Measurements from ENCODE around the gene MPV17L.
"Not testable (repeated sequence)": the region's sequence is repeated elsewhere in the genome, so short reads cannot be mapped to it uniquely, and the experiment has no call there.

DNA sequence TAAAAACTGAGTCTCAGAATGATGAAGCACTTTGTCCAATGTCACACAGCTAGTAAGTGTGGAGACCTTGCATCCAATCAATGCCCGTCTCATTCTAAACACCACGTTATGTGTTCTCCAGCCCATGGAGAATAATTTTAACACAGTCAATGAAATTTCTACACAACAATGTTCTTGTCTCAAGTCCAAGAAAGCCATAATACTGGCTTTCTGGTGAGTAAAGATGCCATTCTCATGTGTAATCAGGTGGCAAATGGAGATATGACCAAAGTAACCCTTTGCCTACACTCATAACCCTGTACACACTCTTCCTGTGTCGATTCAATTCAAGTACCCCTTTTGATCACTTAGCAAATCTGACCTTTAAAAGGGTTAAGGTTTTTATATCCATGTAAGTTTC lies 12.7 kb upstream of the MPV17L start:
- TF ChIP-seq RARB (CRISPR knock-in tag; IDR thresholded peaks at IDR 0.05); ZNF565 (CRISPR knock-in tag; conservative IDR thresholded peaks at IDR 0.05; ENCODE audit: low read depth); TOX (CRISPR knock-in tag; IDR thresholded peaks at IDR 0.05; ENCODE audit: borderline replicate concordance); ISL1 (CRISPR knock-in tag; IDR thresholded peaks at IDR 0.05); ZC3H10 (CRISPR knock-in tag; IDR thresholded peaks at IDR 0.05); ZNF8 (CRISPR knock-in tag; IDR thresholded peaks at IDR 0.05); ZFP30 (CRISPR knock-in tag; IDR thresholded peaks at IDR 0.05); ESRRG (CRISPR knock-in tag; IDR thresholded peaks at IDR 0.05); TCF4 (CRISPR knock-in tag; IDR thresholded peaks at IDR 0.05; ENCODE audit: borderline replicate concordance): not testable (repeated sequence)
- TF ChIP-seq, protein P1, sequence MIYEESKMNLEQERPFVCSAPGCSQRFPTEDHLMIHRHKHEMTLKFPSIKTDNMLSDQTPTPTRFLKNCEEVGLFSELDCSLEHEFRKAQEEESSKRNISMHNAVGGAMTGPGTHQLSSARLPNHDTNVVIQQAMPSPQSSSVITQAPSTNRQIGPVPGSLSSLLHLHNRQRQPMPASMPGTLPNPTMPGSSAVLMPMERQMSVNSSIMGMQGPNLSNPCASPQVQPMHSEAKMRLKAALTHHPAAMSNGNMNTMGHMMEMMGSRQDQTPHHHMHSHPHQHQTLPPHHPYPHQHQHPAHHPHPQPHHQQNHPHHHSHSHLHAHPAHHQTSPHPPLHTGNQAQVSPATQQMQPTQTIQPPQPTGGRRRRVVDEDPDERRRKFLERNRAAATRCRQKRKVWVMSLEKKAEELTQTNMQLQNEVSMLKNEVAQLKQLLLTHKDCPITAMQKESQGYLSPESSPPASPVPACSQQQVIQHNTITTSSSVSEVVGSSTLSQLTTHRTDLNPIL (CRISPR knock-in tag; IDR thresholded peaks at IDR 0.05; ENCODE audit: low read depth) = not testable (repeated sequence)
- TF ChIP-seq, protein P2, sequence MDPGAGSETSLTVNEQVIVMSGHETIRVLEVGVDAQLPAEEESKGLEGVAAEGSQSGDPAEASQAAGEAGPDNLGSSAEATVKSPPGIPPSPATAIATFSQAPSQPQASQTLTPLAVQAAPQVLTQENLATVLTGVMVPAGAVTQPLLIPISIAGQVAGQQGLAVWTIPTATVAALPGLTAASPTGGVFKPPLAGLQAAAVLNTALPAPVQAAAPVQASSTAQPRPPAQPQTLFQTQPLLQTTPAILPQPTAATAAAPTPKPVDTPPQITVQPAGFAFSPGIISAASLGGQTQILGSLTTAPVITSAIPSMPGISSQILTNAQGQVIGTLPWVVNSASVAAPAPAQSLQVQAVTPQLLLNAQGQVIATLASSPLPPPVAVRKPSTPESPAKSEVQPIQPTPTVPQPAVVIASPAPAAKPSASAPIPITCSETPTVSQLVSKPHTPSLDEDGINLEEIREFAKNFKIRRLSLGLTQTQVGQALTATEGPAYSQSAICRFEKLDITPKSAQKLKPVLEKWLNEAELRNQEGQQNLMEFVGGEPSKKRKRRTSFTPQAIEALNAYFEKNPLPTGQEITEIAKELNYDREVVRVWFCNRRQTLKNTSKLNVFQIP (CRISPR knock-in tag; IDR thresholded peaks at IDR 0.05; ENCODE audit: borderline replicate concordance, low read depth) = not testable (repeated sequence)
- TF ChIP-seq, protein P3, sequence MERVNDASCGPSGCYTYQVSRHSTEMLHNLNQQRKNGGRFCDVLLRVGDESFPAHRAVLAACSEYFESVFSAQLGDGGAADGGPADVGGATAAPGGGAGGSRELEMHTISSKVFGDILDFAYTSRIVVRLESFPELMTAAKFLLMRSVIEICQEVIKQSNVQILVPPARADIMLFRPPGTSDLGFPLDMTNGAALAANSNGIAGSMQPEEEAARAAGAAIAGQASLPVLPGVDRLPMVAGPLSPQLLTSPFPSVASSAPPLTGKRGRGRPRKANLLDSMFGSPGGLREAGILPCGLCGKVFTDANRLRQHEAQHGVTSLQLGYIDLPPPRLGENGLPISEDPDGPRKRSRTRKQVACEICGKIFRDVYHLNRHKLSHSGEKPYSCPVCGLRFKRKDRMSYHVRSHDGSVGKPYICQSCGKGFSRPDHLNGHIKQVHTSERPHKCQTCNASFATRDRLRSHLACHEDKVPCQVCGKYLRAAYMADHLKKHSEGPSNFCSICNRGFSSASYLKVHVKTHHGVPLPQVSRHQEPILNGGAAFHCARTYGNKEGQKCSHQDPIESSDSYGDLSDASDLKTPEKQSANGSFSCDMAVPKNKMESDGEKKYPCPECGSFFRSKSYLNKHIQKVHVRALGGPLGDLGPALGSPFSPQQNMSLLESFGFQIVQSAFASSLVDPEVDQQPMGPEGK (CRISPR knock-in tag; IDR thresholded peaks at IDR 0.05; ENCODE audit: borderline replicate concordance) = not testable (repeated sequence)

Data from SK-N-SH treated with all-trans-retinoic acid at 6 μM for 48 hours (cell line).